SK-N-MC (cell line): Measurements from ENCODE around the gene PTPRK.

Experiments used
- DNase-seq: peaks from one replicate; pipeline ENCODE4 v3.0.0-alpha.2; 2011; ENCODE audit warnings: low read depth, low spot score
- H3K27ac ChIP-seq: fragments of 200-600 bp; sonication (generic); 2 replicates; pipeline ENCODE4 v1.5.1; 2016; ENCODE audit warnings: mixed run types
- H3K36me3 ChIP-seq: fragments of 200-600 bp; sonication (generic); 2 replicates; pipeline ENCODE4 v1.6.1; 2017; ENCODE audit warnings: antibody characterized with exemption, low read length, mixed read lengths; ENCODE audit not compliant: insufficient read depth
- H3K4me3 ChIP-seq: fragments of 200-600 bp; sonication (generic); 2 replicates; pipeline ENCODE4 v1.5.1; 2016
- H3K9ac ChIP-seq: fragments of 200-600 bp; sonication (generic); 2 replicates; pipeline ENCODE4 v1.8.0; 2017; ENCODE audit warnings: mixed run types, mixed read lengths; ENCODE audit not compliant: insufficient read length
- H3K9me3 ChIP-seq: fragments of 200-600 bp; sonication (generic); 2 replicates; pipeline ENCODE4 v1.6.1; 2017; ENCODE audit warnings: low read depth, mild to moderate bottlenecking, antibody characterized with exemption, low read length, moderate library complexity, mixed read lengths
- EZH2 ChIP-seq: fragments of 200-600 bp; sonication (generic); IDR thresholded peaks from one replicate; pipeline ENCODE4 v1.6.1; 2017; ENCODE audit warnings: antibody characterized with exemption
- FOXP2 ChIP-seq: optimal IDR thresholded peaks from 2 replicates; pipeline ENCODE3; 2011; ENCODE audit warnings: mild to moderate bottlenecking, moderate library complexity; ENCODE audit not compliant: insufficient read depth; ENCODE audit errors: extremely low read length, control extremely low read depth
- POLR2AphosphoS5 ChIP-seq: IDR thresholded peaks from 2 replicates; pipeline ENCODE4 v1.6.1; 2012; ENCODE audit warnings: mild to moderate bottlenecking, low read depth, low read length, borderline replicate concordance

Gene PTPRK

GRCh38 chr6:128519132-128519930 is 1.1 kb downstream of the PTPRK start:
- H3K4me3 ChIP-seq = peak overlapping the region; percentile 94
- TF ChIP-seq POLR2AphosphoS5 = no peak
- no peak for TF ChIP-seq FOXP2
- TF ChIP-seq EZH2 = no peak
- no peak for DNase-seq
- no peaks in the 10 kb centered on the region for H3K36me3 ChIP-seq
- no peak overlapping the region for H3K27ac ChIP-seq
- H3K9ac ChIP-seq = peak overlapping the region; percentile 91
- no peaks in the 10 kb centered on the region for H3K9me3 ChIP-seq

DNA sequence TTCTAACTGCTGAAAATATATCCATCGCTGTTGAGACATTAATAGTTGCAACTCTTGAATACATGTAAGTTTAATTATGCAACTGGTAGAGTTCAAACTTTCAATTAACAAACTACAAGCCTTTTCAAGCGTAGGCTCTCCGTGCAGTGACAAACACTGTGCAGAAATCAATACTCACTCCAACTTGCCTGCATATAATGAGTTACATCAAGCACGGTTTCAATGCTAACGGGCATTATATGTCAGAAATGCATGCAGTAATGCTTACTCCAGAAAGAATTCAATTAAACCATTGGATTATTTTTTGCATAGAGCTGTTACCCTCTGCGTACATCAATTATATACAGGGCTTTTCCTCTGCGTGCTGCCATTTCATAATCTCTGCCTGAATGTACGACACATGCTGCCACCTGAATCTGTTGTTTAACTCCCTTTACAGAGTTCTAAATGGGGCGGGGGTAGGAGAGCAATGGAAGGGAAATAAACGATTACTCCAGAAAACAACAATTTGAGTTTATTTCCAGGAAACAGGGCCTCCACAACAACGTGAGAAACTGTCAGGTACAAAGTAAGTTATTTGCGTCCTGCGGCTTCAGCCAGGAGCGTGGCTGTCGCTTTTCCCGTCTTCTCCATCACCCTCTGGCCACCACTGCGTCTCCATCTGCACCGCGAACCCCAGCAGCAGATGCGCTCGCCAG is 1.8 kb downstream of the PTPRK start:
- no peak overlapping the region for H3K27ac ChIP-seq
- H3K9me3 ChIP-seq = no peaks in the 10 kb centered on the region
- no peak for DNase-seq
- no peaks in the 10 kb centered on the region for H3K36me3 ChIP-seq
- H3K9ac ChIP-seq = peak overlapping the region; percentile 91
- TF ChIP-seq FOXP2 (no peak), POLR2AphosphoS5 (no peak), EZH2 (no peak)
- peak overlapping the region; percentile 94 for H3K4me3 ChIP-seq

DNA sequence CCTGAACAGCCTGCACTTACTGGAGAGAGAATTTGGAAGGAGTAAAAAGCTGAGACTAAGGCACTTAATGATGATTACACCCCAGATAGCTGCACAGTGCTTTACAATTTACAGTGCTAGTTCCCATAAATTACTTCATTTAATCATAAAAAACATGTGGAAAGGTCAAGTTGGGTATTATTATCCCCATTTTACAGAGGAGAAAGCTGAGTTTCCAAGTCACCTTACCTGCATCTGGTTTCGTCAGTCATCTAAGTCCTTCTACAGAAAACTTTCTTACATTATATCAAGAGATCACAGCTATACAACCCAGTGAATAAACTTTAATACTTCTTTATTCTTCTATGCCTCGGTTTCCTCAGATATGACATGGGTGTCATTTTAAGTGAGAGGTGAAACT is 3.3 kb downstream of the PTPRK start:
- no peak for DNase-seq
- H3K9ac ChIP-seq = no peak overlapping the region
- TF ChIP-seq FOXP2 (no peak), POLR2AphosphoS5 (no peak), EZH2 (no peak)
- no peaks in the 10 kb centered on the region for H3K9me3 ChIP-seq
- no peak overlapping the region for H3K27ac ChIP-seq
- no peaks in the 10 kb centered on the region for H3K36me3 ChIP-seq
- H3K4me3 ChIP-seq = no peak overlapping the region; the same call in 1 of the 2 replicates

GRCh38 chr6:128516514-128516898 is 3.9 kb downstream of the PTPRK start:
- no peak overlapping the region for H3K9ac ChIP-seq
- no peaks in the 10 kb centered on the region for H3K9me3 ChIP-seq
- DNase-seq = no peak
- H3K4me3 ChIP-seq = no peak overlapping the region
- TF ChIP-seq FOXP2 (no peak), POLR2AphosphoS5 (no peak), EZH2 (no peak)
- no peak overlapping the region for H3K27ac ChIP-seq
- no peaks in the 10 kb centered on the region for H3K36me3 ChIP-seq

DNA sequence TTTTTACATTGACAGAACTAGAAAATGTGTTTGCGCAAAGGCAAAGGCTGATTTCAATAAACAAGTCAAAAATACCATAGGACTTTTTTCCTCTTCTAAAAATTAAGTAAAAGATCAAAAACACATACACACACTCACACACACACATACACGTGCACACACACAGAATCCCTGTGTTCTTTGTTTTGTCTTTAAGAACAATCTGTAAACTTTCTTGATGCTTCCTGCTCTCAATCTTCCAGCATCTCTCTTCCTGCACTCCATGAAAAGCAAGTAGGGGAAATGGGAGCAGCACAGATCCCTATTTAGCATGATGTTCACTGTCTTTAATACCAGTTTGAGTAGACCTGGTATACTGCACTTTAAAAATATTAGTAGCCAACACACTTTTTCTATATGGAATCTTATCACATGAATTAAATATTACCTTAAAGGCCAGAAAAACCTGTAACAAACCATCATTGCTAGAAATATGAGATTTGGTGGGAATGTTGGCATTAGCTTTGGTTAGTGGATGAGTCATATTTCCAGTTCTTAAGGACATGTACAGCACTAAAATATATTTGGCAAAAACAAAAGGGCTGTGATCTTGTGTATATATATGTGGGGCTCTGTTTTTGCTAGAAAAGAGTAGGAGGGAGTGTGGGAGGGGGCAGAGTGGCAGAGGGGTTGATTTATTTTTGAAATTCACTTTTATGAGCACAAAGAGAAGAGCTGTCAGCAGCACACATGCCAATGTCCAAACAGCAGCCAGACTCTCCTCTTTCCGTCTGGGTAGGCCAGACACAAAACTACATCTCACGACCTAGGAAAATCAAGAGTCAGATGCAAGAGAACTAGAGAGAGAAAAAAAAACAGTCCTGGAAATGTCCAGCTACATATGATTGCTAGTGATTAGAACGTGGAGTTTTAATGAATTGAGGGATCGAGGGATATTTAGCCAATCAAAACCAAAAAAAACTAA is 4.6 kb downstream of the PTPRK start:
- Histone ChIP-seq H3K36me3 (no peaks in the 10 kb centered on the region), H3K9me3 (no peaks in the 10 kb centered on the region), H3K27ac (no peak overlapping the region), H3K4me3 (no peak overlapping the region), H3K9ac (no peak overlapping the region)
- no peak for DNase-seq
- TF ChIP-seq POLR2AphosphoS5 (no peak), FOXP2 (no peak), EZH2 (no peak)

GRCh38 chr6:128513878-128514277 is 6.5 kb downstream of the PTPRK start:
- H3K36me3 ChIP-seq = no peaks in the 10 kb centered on the region
- TF ChIP-seq FOXP2 = no peak
- TF ChIP-seq POLR2AphosphoS5 = no peak
- no peak for TF ChIP-seq EZH2
- H3K9ac ChIP-seq = no peak overlapping the region
- DNase-seq = no peak
- H3K4me3 ChIP-seq = no peak overlapping the region
- H3K27ac ChIP-seq = no peak overlapping the region
- H3K9me3 ChIP-seq = no peaks in the 10 kb centered on the region

- no peak for DNase-seq
- H3K27ac ChIP-seq = no peak overlapping the region
- no peaks in the 10 kb centered on the region for H3K36me3 ChIP-seq
- no peaks in the 10 kb centered on the region for H3K9me3 ChIP-seq
- H3K9ac ChIP-seq = no peak overlapping the region
- no peak overlapping the region for H3K4me3 ChIP-seq
- TF ChIP-seq EZH2 = no peak
- no peak for TF ChIP-seq POLR2AphosphoS5
- no peak for TF ChIP-seq FOXP2
Observed at GRCh38 chr6:128512296-128512695, 8.1 kb downstream of the PTPRK start.

- Histone ChIP-seq H3K9me3 (no peaks in the 10 kb centered on the region), H3K27ac (no peak overlapping the region), H3K9ac (no peak overlapping the region), H3K4me3 (no peak overlapping the region), H3K36me3 (no peaks in the 10 kb centered on the region)
- no peak for DNase-seq
- no peak for TF ChIP-seq POLR2AphosphoS5
- no peak for TF ChIP-seq EZH2
- no peak for TF ChIP-seq FOXP2
Observed at GRCh38 chr6:128511506-128511905, 8.9 kb downstream of the PTPRK start.
